T-helper 1 cell (primary cell): Measurements from ENCODE around the gene TFDP1.

Experiments used
- DNase-seq, 5 donors: peaks; one replicate each; pipeline ENCODE4 v3.0.0-alpha.2; 2012 to 2020

Gene TFDP1

DNA sequence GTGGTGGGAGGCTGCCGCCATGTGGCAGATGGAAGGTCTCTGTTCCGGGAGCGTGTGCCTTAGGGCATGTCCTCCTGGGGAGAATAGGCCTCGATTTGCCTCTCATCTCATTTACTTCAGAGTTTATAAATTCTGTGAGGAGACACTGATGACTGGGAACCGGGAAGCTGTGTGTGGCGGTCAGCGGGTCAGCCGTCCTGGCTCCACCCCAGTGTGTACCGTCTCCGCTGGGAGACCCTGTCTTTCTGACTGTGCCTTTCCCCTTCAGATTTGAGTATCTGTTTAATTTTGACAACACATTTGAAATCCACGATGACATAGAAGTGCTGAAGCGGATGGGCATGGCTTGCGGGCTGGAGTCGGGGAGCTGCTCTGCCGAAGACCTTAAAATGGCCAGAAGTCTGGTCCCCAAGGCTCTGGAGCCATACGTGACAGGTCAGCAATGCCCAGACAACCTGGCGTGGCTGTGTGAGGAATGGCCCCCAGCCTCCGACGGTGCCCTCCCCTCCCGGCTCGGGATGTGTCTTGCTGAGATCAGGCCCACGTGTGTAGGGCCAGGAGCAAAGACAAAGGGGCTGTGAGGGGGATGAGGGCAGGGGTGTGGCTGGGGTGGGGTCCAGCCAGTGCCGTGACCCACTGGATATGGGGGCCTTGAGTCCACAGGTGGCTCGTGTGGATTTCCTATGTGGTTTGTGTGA, 51.9 kb downstream of the TFDP1 start:
- DNase-seq = no peak

DNA sequence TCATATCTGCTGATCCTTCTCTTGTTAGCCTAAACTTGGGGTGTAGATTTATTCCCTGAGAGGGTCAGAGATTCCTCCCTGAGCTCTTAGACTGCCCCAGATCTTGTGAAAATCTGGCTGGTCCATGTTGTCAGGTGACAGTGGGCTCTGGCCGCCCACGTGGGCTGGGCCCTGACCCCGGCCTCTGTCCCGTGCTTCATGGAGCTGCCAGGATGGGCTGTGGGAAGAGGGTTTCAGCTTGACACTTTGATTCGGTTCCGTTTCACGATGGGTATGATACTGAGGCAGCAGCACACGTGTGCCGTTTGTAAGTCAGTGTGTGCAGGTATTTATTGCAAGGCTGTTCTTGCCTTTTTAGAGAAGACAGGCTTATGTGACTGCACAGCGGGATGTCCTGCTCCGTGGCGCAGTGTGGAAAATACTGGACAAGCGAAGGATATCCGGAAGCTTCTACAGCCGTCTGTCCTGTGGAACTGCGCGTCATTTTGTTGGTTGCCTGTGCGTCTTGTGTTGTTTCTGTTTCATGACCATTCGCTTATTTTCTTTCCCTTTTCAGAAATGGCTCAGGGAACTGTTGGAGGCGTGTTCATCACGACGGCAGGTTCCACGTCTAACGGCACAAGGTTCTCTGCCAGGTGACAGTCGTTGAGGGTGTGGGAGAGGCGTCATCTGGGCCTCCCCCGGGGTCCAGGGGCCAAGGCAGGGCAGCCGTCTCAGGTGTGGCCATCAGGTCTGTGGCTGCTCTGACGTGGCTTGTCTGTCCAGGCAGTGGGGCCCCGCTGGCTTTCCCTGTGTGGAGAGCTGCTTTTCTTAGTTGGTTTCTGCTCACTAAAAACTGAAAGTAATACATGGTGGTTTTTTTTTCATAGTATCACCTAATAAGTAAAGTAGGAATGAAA, 53.0 kb downstream of the TFDP1 start:
- DNase-seq = no peak

- DNase-seq = no peak
These were observed 53.7 kb downstream of the TFDP1 start for GRCh38 chr13:113638173-113638746.

DNA sequence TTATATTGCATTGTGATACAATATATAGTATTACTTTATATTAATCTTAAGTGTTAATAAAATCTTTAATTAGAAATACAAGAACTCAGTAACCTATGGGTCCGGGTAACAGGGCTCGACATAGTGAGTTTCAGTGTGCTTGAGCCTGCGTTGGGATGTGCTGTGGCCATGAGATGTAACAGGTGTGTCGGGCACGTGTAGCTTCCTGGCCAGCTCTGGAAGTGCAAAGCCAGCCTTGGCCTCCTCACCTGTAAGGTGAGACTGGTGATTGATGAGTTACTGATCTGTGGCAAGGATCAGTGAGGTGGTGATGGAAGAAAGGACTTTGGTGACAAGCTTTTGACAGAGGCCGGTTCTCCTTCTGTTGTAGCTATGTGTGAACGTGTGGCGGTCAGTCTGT, 54.3 kb downstream of the TFDP1 start:
- no peak for DNase-seq

DNA sequence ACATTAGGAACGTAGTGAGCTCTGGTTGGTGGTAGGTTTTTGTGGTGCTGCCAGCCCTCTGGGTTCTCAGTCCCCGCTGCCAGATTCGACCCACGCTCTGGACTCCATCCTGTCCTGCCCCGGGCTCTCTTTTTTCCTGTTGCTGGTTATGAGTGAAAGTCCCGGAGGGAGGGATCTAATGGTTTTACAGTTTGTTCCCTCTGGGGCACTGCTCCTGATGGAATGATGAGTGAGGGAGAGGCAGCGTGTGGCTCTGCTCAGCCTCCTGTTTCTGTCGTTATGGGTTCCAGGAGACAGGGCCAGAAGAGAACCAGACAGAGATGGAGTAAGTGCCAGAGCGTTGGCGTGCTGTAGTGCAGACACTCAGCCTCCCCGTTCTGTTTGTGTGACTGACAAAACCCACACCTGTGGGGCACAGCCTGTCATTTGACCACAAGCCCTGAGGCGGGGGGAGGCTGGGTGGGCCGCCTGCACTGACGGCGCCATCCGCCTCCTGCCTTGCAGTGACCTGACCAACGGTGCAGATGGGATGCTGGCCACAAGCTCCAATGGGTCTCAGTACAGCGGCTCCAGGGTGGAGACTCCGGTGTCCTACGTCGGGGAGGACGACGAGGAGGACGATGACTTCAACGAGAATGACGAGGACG, 55.2 kb downstream of the TFDP1 start:
- no peak for DNase-seq

DNA sequence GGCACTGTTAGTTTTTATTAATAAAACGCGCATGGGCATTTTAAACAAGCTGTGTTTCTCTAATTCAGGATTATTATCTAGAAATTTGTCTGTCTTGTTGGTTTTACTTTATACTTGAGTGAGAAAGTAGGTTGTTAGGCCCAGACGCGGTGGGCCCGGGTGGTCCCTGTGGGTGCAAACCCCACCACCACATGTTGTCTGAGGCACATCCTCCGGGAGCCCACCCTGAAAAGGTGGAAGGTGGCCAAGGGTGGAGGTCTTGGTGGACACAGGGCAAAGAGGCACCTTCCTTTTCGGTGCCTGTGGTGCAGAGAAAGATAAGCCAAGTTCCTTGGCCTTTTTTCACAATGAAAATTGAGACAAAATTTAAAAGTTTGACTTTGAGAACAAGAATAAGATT, 56.9 kb downstream of the TFDP1 start:
- DNase-seq = no peak

DNA sequence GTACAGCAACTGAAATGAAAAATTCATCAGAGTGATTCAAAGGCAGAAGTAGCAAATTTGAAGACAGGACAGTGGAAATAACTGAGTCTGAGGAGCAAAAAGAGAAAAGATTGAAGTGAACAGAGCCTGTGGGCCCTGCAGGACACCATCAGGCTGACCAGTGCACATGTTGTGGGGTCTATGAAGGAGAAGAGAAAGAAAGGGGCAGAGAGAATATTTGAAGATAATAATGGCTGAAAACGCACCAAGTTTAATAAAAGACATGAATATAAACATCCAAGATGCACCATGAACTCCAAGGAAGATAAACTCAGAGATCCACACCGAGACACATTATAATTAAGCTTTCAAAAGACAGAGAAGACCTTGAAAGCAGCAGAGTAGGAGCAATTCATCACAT, 58.0 kb downstream of the TFDP1 start:
- no peak for DNase-seq

GRCh38 chr13:113643593-113643992, 59.0 kb downstream of the TFDP1 start:
- no peak for DNase-seq

DNA sequence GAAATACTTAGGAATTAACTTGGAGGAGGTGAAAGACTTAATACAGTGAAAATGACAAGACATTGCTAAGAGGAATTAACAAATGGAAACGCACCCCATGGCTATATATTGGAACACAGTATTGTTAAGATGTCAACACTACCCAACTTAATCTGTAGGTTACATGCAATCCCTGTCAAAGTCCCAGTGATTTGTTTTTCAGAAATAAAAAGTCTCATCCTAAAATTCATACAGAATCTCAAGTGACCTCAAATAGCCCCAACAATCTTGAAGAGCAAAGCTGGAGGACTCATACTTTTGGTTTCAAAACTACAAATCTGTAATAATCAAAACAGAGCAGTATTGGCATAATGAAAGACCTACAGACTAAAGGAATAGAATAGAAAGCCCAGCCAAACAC, 60.2 kb downstream of the TFDP1 start:
- no peak for DNase-seq

DNA sequence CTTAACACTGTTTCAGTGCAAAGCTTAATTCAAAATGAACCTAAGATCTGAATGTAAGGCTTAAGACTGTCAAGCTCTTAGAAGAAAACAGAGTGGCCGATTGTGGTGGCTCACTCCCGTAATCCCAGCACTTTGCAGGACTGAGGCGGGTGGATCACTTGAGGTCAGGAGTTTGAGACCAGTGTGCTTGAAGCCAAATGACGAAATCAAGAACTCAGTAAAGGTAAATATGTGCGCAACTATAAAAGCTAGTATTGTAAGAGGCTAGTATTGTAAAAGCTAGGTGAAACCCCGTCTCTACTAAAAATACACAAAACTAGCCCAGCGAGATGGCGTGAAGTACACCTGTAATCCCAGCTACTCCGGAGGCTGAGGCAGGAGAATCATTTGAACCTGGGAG, 60.8 kb downstream of the TFDP1 start:
- DNase-seq = no peak

DNA sequence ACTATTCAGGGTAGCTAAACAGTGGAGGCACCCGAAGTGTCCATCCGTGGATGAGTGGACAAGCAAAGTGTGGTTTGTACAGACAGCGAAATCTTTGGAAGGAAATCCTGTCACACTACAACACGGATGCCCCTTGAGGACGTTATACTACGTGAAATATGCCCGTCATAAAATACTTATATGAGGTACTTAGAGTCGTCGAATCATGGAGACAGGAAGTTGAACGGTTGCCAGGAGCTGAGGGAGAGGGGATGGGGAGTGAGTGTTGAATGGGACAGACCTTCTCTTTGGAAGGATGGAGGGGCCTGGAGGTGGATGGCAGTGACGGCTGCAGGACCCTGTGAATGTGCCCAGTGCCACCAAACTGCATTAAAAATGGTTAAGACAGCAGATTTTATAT, 61.8 kb downstream of the TFDP1 start:
- no peak for DNase-seq

GRCh38 chr13:113646921-113647340, 62.4 kb downstream of the TFDP1 start:
- DNase-seq = no peak

GRCh38 chr13:113647351-113648215, 63.0 kb downstream of the TFDP1 start:
- DNase-seq = no peak

DNA sequence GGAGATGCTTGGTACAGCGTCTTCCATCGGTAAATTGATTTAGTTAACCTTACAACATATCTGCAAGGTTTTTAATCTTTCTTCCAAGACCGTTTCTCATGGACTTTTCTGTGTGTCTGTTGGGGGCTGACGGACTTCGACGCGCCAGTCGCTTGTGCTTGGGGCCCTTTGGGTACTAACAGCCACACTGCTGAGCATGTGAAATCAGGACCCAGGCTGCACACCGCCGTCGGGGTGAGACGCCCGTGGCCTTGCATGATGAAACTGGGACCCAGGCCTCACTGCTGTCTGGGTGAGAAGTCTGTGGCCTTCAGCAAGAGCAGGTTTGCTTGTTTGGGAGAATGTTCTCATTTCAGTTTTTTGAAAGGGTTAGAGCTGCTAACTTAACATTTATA, 63.7 kb downstream of the TFDP1 start:
- no peak for DNase-seq

- DNase-seq = no peak
These were observed 64.7 kb downstream of the TFDP1 start for GRCh38 chr13:113649212-113649611.

- no peak for DNase-seq
These were observed 65.7 kb downstream of the TFDP1 start for GRCh38 chr13:113650275-113650674.

DNA sequence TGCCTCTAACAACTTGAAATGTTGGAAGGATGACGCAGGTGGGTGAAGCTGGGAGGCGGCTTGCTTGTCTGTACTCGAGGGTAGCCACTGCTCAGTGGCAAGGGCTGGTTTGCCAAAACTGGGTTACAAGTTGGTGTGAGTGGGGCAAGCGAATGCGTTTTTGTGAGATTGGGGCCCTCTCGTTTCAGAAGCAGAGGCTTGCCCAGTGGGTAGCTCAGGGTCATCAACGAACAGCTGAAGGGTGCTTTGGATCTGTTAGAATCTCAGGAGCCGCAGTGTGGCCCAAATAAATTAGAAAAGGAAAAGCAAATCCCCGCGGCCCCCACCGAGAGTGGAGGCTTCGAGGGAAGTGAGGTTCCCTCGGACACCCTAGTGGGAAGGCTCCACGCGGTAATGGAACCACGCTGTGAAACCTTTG, 66.2 kb downstream of the TFDP1 start:
- DNase-seq = no peak

GRCh38 chr13:113651511-113652403, 67.2 kb downstream of the TFDP1 start:
- DNase-seq = no peak

- DNase-seq = no peak
These were observed 68.1 kb downstream of the TFDP1 start for GRCh38 chr13:113652404-113653263.
